ENCODE results near the gene PTPN9. TPM values are rescaled to one million over a fixed set of nuclear protein-coding genes. Genes with fewer than 3 reads are reported as not detected.
A peak's percentile ranks its signal among the peaks of the same experiment; 100 is the strongest.

The PTPN9 gene
- total and polyA plus RNA-seq, 2 of the 13 experiments (the other 11 are each of a cell fraction or from before 2014, with no cell fraction given), result 16.6 to 19.9 TPM

GRCh38 chr15:75452865-75453702 is 126.0 kb downstream of the PTPN9 start (continued):
- TF ChIP-seq, protein P1, sequence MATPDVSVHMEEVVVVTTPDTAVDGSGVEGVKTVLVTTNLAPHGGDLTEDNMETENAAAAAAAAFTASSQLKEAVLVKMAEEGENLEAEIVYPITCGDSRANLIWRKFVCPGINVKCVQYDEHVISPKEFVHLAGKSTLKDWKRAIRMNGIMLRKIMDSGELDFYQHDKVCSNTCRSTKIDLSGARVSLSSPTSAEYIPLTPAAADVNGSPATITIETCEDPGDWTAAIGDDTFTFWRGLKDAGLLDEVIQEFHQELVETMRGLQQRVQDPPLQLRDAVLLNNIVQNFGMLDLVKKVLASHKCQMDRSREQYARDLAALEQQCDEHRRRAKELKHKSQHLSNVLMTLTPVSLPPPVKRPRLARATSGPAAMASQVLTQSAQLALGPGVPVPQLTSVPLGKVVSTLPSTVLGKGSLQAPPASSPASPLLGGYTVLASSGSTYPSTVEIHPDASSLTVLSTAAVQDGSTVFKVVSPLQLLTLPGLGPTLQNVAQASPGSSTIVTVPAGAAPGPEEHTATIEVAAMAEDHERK (CRISPR knock-in tag; IDR thresholded peaks at IDR 0.05; ENCODE audit: low read depth), result no peak
- TF ChIP-seq ZNF484 (CRISPR knock-in tag; IDR thresholded peaks at IDR 0.05; ENCODE audit: borderline replicate concordance, low read depth) (no peak), SAP130 (CRISPR knock-in tag; IDR thresholded peaks at IDR 0.05; ENCODE audit: low read depth) (0 out of 2 replicates have a peak, but pooled peaks have one; percentile 10), REXO4 (CRISPR knock-in tag; IDR thresholded peaks at IDR 0.05; ENCODE audit: borderline replicate concordance) (0 out of 2 replicates have a peak, but pooled peaks have one; percentile 75), SMC3 (IDR thresholded peaks at IDR 0.05; ENCODE audit: low read length) (no peak), ZNF441 (CRISPR knock-in tag; IDR thresholded peaks at IDR 0.05; ENCODE audit: borderline replicate concordance) (no peak), NFE2 (CRISPR knock-in tag; IDR thresholded peaks at IDR 0.05) (no peak), TARDBP (CRISPR knock-in tag; IDR thresholded peaks at IDR 0.05) (no peak), GABPB1 (CRISPR knock-in tag; IDR thresholded peaks at IDR 0.05) (no peak), PAF1 (CRISPR knock-in tag; IDR thresholded peaks at IDR 0.05) (no peak), RXRA (CRISPR knock-in tag; IDR thresholded peaks at IDR 0.05) (no peak)
- TF ChIP-seq, protein P2, sequence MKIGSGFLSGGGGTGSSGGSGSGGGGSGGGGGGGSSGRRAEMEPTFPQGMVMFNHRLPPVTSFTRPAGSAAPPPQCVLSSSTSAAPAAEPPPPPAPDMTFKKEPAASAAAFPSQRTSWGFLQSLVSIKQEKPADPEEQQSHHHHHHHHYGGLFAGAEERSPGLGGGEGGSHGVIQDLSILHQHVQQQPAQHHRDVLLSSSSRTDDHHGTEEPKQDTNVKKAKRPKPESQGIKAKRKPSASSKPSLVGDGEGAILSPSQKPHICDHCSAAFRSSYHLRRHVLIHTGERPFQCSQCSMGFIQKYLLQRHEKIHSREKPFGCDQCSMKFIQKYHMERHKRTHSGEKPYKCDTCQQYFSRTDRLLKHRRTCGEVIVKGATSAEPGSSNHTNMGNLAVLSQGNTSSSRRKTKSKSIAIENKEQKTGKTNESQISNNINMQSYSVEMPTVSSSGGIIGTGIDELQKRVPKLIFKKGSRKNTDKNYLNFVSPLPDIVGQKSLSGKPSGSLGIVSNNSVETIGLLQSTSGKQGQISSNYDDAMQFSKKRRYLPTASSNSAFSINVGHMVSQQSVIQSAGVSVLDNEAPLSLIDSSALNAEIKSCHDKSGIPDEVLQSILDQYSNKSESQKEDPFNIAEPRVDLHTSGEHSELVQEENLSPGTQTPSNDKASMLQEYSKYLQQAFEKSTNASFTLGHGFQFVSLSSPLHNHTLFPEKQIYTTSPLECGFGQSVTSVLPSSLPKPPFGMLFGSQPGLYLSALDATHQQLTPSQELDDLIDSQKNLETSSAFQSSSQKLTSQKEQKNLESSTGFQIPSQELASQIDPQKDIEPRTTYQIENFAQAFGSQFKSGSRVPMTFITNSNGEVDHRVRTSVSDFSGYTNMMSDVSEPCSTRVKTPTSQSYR (CRISPR knock-in tag; IDR thresholded peaks at IDR 0.05; ENCODE audit: borderline replicate concordance), result no peak
- TF ChIP-seq, protein P3, sequence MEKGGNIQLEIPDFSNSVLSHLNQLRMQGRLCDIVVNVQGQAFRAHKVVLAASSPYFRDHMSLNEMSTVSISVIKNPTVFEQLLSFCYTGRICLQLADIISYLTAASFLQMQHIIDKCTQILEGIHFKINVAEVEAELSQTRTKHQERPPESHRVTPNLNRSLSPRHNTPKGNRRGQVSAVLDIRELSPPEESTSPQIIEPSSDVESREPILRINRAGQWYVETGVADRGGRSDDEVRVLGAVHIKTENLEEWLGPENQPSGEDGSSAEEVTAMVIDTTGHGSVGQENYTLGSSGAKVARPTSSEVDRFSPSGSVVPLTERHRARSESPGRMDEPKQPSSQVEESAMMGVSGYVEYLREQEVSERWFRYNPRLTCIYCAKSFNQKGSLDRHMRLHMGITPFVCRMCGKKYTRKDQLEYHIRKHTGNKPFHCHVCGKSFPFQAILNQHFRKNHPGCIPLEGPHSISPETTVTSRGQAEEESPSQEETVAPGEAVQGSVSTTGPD (CRISPR knock-in tag; IDR thresholded peaks at IDR 0.05), result no peak
- TF ChIP-seq, protein P4, sequence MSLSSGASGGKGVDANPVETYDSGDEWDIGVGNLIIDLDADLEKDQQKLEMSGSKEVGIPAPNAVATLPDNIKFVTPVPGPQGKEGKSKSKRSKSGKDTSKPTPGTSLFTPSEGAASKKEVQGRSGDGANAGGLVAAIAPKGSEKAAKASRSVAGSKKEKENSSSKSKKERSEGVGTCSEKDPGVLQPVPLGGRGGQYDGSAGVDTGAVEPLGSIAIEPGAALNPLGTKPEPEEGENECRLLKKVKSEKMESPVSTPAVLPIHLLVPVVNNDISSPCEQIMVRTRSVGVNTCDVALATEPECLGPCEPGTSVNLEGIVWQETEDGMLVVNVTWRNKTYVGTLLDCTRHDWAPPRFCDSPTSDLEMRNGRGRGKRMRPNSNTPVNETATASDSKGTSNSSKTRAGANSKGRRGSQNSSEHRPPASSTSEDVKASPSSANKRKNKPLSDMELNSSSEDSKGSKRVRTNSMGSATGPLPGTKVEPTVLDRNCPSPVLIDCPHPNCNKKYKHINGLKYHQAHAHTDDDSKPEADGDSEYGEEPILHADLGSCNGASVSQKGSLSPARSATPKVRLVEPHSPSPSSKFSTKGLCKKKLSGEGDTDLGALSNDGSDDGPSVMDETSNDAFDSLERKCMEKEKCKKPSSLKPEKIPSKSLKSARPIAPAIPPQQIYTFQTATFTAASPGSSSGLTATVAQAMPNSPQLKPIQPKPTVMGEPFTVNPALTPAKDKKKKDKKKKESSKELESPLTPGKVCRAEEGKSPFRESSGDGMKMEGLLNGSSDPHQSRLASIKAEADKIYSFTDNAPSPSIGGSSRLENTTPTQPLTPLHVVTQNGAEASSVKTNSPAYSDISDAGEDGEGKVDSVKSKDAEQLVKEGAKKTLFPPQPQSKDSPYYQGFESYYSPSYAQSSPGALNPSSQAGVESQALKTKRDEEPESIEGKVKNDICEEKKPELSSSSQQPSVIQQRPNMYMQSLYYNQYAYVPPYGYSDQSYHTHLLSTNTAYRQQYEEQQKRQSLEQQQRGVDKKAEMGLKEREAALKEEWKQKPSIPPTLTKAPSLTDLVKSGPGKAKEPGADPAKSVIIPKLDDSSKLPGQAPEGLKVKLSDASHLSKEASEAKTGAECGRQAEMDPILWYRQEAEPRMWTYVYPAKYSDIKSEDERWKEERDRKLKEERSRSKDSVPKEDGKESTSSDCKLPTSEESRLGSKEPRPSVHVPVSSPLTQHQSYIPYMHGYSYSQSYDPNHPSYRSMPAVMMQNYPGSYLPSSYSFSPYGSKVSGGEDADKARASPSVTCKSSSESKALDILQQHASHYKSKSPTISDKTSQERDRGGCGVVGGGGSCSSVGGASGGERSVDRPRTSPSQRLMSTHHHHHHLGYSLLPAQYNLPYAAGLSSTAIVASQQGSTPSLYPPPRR (CRISPR knock-in tag; IDR thresholded peaks at IDR 0.05; ENCODE audit: borderline replicate concordance), result 0 out of 2 replicates have a peak, but pooled peaks have one; percentile 8
- TF ChIP-seq, protein P5, sequence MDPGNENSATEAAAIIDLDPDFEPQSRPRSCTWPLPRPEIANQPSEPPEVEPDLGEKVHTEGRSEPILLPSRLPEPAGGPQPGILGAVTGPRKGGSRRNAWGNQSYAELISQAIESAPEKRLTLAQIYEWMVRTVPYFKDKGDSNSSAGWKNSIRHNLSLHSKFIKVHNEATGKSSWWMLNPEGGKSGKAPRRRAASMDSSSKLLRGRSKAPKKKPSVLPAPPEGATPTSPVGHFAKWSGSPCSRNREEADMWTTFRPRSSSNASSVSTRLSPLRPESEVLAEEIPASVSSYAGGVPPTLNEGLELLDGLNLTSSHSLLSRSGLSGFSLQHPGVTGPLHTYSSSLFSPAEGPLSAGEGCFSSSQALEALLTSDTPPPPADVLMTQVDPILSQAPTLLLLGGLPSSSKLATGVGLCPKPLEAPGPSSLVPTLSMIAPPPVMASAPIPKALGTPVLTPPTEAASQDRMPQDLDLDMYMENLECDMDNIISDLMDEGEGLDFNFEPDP (CRISPR knock-in tag; conservative IDR thresholded peaks at IDR 0.05), result no peak

Measured in HepG2 (cell line).